ENCODE results near the gene SCN8A. TPM values are rescaled to one million over a fixed set of nuclear protein-coding genes. Genes with fewer than 3 reads are reported as not detected.

The SCN8A gene
- total and polyA plus RNA-seq, 4 donors: 11.4 to 80.2 (median 19.2) TPM

- DNase-seq (ENCODE audit: low read depth in 4 of 6, low spot score in 6 of 6): no peak
- Histone ChIP-seq H3K36me3 (ENCODE audit: control insufficient read depth, insufficient read depth, low read length) (no peaks in the 10 kb centered on the region), H3K9me3 (ENCODE audit: control insufficient read depth, insufficient read depth, low read length) (no peaks in the 10 kb centered on the region), H3K4me1 (ENCODE audit: control insufficient read depth, insufficient read depth, low read length) (no peaks in the 10 kb centered on the region), H3K27ac (ENCODE audit: low read depth, low read length) (no peak overlapping the region), H3K4me3 (ENCODE audit: low read depth, low read length) (no peak overlapping the region), H3K27me3 (ENCODE audit: control insufficient read depth, insufficient read depth, low read length) (no peaks in the 10 kb centered on the region)
- WGBS (ENCODE audit: insufficient coverage): 84% methylated on average over 3 of the region's 7 CpGs
These were observed 30.3 kb downstream of the SCN8A start for GRCh38 chr12:51621156-51621922.

DNA sequence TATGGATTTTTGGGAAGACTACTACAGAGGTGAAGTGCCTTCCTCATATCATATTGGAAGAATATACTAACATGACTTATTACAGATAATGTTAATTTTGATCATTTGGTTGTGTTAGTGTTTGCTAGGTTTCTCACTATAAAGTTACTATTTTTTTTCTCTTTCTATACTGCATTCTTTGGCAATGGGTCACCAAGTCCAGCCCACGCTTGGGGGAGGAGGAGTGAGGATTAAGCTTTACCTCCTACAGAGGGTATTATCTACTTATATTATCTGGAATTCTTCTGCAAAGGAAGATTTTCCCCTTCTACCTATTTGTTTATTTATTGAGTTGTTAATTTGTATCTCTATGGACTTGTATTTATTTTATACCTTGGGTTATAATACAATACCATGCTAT, 31.5 kb downstream of the SCN8A start:
- Histone ChIP-seq H3K27me3 (ENCODE audit: control insufficient read depth, insufficient read depth, low read length) (no peaks in the 10 kb centered on the region), H3K4me3 (ENCODE audit: low read depth, low read length) (no peak overlapping the region), H3K9me3 (ENCODE audit: control insufficient read depth, insufficient read depth, low read length) (no peaks in the 10 kb centered on the region), H3K36me3 (ENCODE audit: control insufficient read depth, insufficient read depth, low read length) (no peaks in the 10 kb centered on the region), H3K27ac (ENCODE audit: low read depth, low read length) (no peak overlapping the region), H3K4me1 (ENCODE audit: control insufficient read depth, insufficient read depth, low read length) (no peaks in the 10 kb centered on the region)
- no CpG with 5 or more reads among the region's 1 CpG for WGBS (ENCODE audit: insufficient coverage)
- no peak for DNase-seq (ENCODE audit: low read depth in 4 of 6, low spot score in 6 of 6)

DNA sequence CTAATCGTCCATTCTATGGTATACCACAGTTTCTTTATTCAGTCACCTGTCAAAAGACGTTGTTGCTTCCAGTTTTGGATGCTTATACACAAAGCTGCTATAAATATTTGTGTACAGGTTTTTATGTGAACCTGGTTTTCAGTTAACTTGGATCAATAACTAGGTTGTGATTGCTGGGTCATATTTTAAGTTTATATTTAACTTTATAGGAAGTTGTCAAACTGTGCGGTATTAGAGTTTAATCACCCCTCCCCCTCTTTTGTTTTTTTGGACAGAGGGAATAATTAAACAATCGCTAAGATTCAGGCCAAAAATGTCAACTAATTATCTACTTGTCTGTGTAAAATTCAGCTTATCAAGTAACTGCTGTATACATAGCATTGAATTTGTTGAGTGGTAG, 34.3 kb downstream of the SCN8A start:
- H3K27ac ChIP-seq (ENCODE audit: low read depth, low read length): no peak overlapping the region
- H3K4me3 ChIP-seq (ENCODE audit: low read depth, low read length): no peak overlapping the region
- WGBS (ENCODE audit: insufficient coverage): no CpG with 5 or more reads among the region's 4 CpGs
- H3K27me3 ChIP-seq (ENCODE audit: control insufficient read depth, insufficient read depth, low read length): no peaks in the 10 kb centered on the region
- H3K4me1 ChIP-seq (ENCODE audit: control insufficient read depth, insufficient read depth, low read length): no peaks in the 10 kb centered on the region
- DNase-seq (ENCODE audit: low read depth in 4 of 6, low spot score in 6 of 6): no peak
- H3K9me3 ChIP-seq (ENCODE audit: control insufficient read depth, insufficient read depth, low read length): no peaks in the 10 kb centered on the region
- H3K36me3 ChIP-seq (ENCODE audit: control insufficient read depth, insufficient read depth, low read length): no peaks in the 10 kb centered on the region

- Histone ChIP-seq H3K4me3 (ENCODE audit: low read depth, low read length) (no peak overlapping the region), H3K27me3 (ENCODE audit: control insufficient read depth, insufficient read depth, low read length) (no peaks in the 10 kb centered on the region), H3K27ac (ENCODE audit: low read depth, low read length) (no peak overlapping the region), H3K9me3 (ENCODE audit: control insufficient read depth, insufficient read depth, low read length) (no peaks in the 10 kb centered on the region), H3K36me3 (ENCODE audit: control insufficient read depth, insufficient read depth, low read length) (no peaks in the 10 kb centered on the region), H3K4me1 (ENCODE audit: control insufficient read depth, insufficient read depth, low read length) (no peaks in the 10 kb centered on the region)
- no CpG with 5 or more reads among the region's 3 CpGs for WGBS (ENCODE audit: insufficient coverage)
- no peak for DNase-seq (ENCODE audit: low read depth in 4 of 6, low spot score in 6 of 6)
These were observed 35.1 kb downstream of the SCN8A start for GRCh38 chr12:51626115-51626514.

- no peaks in the 10 kb centered on the region for H3K27me3 ChIP-seq (ENCODE audit: control insufficient read depth, insufficient read depth, low read length)
- no peak for DNase-seq (ENCODE audit: low read depth in 4 of 6, low spot score in 6 of 6)
These were observed 35.6 kb downstream of the SCN8A start for GRCh38 chr12:51626629-51627028.

GRCh38 chr12:51630256-51630880, 39.3 kb downstream of the SCN8A start:
- Histone ChIP-seq H3K9me3 (ENCODE audit: control insufficient read depth, insufficient read depth, low read length) (no peaks in the 10 kb centered on the region), H3K36me3 (ENCODE audit: control insufficient read depth, insufficient read depth, low read length) (no peaks in the 10 kb centered on the region), H3K4me3 (ENCODE audit: low read depth, low read length) (no peak overlapping the region), H3K4me1 (ENCODE audit: control insufficient read depth, insufficient read depth, low read length) (no peaks in the 10 kb centered on the region), H3K27ac (ENCODE audit: low read depth, low read length) (no peak overlapping the region), H3K27me3 (ENCODE audit: control insufficient read depth, insufficient read depth, low read length) (no peaks in the 10 kb centered on the region)
- WGBS (ENCODE audit: insufficient coverage): 92% methylated on average over 4 of the region's 7 CpGs
- no peak for DNase-seq (ENCODE audit: low read depth in 4 of 6, low spot score in 6 of 6)

More at GRCh38 chr12:51626629-51627028, 35.6 kb downstream of the SCN8A start:
- Histone ChIP-seq H3K27ac (ENCODE audit: low read depth, low read length) (no peak overlapping the region), H3K4me1 (ENCODE audit: control insufficient read depth, insufficient read depth, low read length) (no peaks in the 10 kb centered on the region), H3K4me3 (ENCODE audit: low read depth, low read length) (no peak overlapping the region), H3K36me3 (ENCODE audit: control insufficient read depth, insufficient read depth, low read length) (no peaks in the 10 kb centered on the region), H3K9me3 (ENCODE audit: control insufficient read depth, insufficient read depth, low read length) (no peaks in the 10 kb centered on the region)

- DNase-seq (ENCODE audit: low read depth in 4 of 6, low spot score in 6 of 6): peak in 2 of 6 donors; percentile 4 to 11
- Histone ChIP-seq H3K27me3 (ENCODE audit: control insufficient read depth, insufficient read depth, low read length) (no peaks in the 10 kb centered on the region), H3K9me3 (ENCODE audit: control insufficient read depth, insufficient read depth, low read length) (no peaks in the 10 kb centered on the region), H3K27ac (ENCODE audit: low read depth, low read length) (no peak overlapping the region), H3K36me3 (ENCODE audit: control insufficient read depth, insufficient read depth, low read length) (no peaks in the 10 kb centered on the region), H3K4me3 (ENCODE audit: low read depth, low read length) (no peak overlapping the region), H3K4me1 (ENCODE audit: control insufficient read depth, insufficient read depth, low read length) (no peaks in the 10 kb centered on the region)
- WGBS (ENCODE audit: insufficient coverage): 24% methylated on average over 2 of the region's 3 CpGs
These were observed 40.0 kb downstream of the SCN8A start for GRCh38 chr12:51630986-51631385.

- no CpG with 5 or more reads among the region's 1 CpG for WGBS (ENCODE audit: insufficient coverage)
- Histone ChIP-seq H3K36me3 (ENCODE audit: control insufficient read depth, insufficient read depth, low read length) (no peaks in the 10 kb centered on the region), H3K4me3 (ENCODE audit: low read depth, low read length) (no peak overlapping the region), H3K4me1 (ENCODE audit: control insufficient read depth, insufficient read depth, low read length) (no peaks in the 10 kb centered on the region), H3K27ac (ENCODE audit: low read depth, low read length) (no peak overlapping the region), H3K9me3 (ENCODE audit: control insufficient read depth, insufficient read depth, low read length) (peaks cover 2% of the 10 kb centered on the region), H3K27me3 (ENCODE audit: control insufficient read depth, insufficient read depth, low read length) (no peaks in the 10 kb centered on the region)
- no peak for DNase-seq (ENCODE audit: low read depth in 4 of 6, low spot score in 6 of 6)
These were observed 40.6 kb downstream of the SCN8A start for GRCh38 chr12:51631591-51631990.

DNA sequence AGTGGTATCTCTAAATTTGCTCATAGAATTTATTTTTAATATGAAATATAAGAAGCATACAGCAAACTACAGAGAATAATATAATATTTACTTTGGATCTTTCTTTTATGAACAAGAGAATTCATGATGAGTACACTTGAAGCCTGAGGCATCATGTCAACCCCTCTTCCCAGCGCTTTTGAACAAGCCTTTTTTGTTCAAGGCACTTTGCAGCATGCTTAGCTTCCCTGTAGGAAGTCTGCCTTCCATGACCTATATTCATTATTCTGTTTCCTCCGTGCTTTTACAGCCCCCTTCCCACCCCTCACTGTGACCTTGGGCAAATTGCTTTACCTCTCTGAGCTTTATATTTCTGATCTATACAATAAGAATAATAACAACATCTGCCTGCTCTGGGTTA, 41.6 kb downstream of the SCN8A start:
- H3K9me3 ChIP-seq (ENCODE audit: control insufficient read depth, insufficient read depth, low read length): peaks cover 2% of the 10 kb centered on the region
- WGBS (ENCODE audit: insufficient coverage): 38% methylated on average over 1 of the region's 2 CpGs
- H3K4me1 ChIP-seq (ENCODE audit: control insufficient read depth, insufficient read depth, low read length): no peaks in the 10 kb centered on the region
- DNase-seq (ENCODE audit: low read depth in 4 of 6, low spot score in 6 of 6): peak in 1 of 6 donors; percentile 11
- no peaks in the 10 kb centered on the region for H3K36me3 ChIP-seq (ENCODE audit: control insufficient read depth, insufficient read depth, low read length)
- no peak overlapping the region for H3K27ac ChIP-seq (ENCODE audit: low read depth, low read length)
- H3K27me3 ChIP-seq (ENCODE audit: control insufficient read depth, insufficient read depth, low read length): no peaks in the 10 kb centered on the region
- H3K4me3 ChIP-seq (ENCODE audit: low read depth, low read length): no peak overlapping the region

GRCh38 chr12:51635346-51635745, 44.3 kb downstream of the SCN8A start:
- H3K4me1 ChIP-seq (ENCODE audit: control insufficient read depth, insufficient read depth, low read length): no peaks in the 10 kb centered on the region
- peaks cover 4% of the 10 kb centered on the region for H3K9me3 ChIP-seq (ENCODE audit: control insufficient read depth, insufficient read depth, low read length)
- WGBS (ENCODE audit: insufficient coverage): 80% methylated on average over 1 of the region's 1 CpG

More at GRCh38 chr12:51635346-51635745, 44.3 kb downstream of the SCN8A start:
- H3K4me3 ChIP-seq (ENCODE audit: low read depth, low read length): no peak overlapping the region
- no peak overlapping the region for H3K27ac ChIP-seq (ENCODE audit: low read depth, low read length)
- no peaks in the 10 kb centered on the region for H3K36me3 ChIP-seq (ENCODE audit: control insufficient read depth, insufficient read depth, low read length)
- H3K27me3 ChIP-seq (ENCODE audit: control insufficient read depth, insufficient read depth, low read length): no peaks in the 10 kb centered on the region
- peak in 1 of 6 donors; percentile 52 for DNase-seq (ENCODE audit: low read depth in 4 of 6, low spot score in 6 of 6)

All from spinal cord (tissue), 10 donors.